Mesenteric fat pad (tissue), 1 donor: ENCODE results near the gene HOXC6. TPM values are rescaled to one million over a fixed set of nuclear protein-coding genes. Genes with fewer than 3 reads are reported as not detected.

Source experiments
- microRNA-seq: library from miRNA; unstranded; fragments of <30 nt; microRNA quantifications from one replicate; pipeline ENCODE4 v1.2.0, GENCODE V29; 2020; ENCODE audit warnings: borderline number of aligned reads
- total RNA-seq: library from RNA; stranded (reverse); fragmentation: NEBNext Ultra II Directional; extraction: Animal tissue kit (Norgen Biotek cat#: 25700); gene quantifications from one replicate; pipeline ENCODE4 v1.2.1, GENCODE V29; 2021
- donor health status: DM: yes; HTN: yes; CAD: no.

Gene HOXC6
- total RNA-seq, 1 donor from 2014 or later: 0.74 TPM

Small RNA genes within 50 kb of the gene (microRNA-seq; reads per million reads assigned to microRNA genes)
- gene MIR196A2 (26.9 reads per million, percentile 26 among the genes with 10 or more reads in this experiment), gene MIR615 (19.6 reads per million, percentile 19 among the genes with 10 or more reads in this experiment)

Other genes starting within 250 kb of the HOXC6 start
- gene HOXC13, start 89.6 kb upstream of the HOXC6 start, total RNA-seq: not detected
- gene HOXC12, start 73.5 kb upstream of the HOXC6 start, total RNA-seq: not detected
- not detected for gene HOXC11, start 55.3 kb upstream of the HOXC6 start, total RNA-seq
- gene HOTAIR, start 53.5 kb upstream of the HOXC6 start, total RNA-seq: not detected
- gene HOXC10, start 43.3 kb upstream of the HOXC6 start, total RNA-seq: 0.16 TPM
- 0.42 TPM for gene HOXC9, start 28.3 kb upstream of the HOXC6 start, total RNA-seq
- gene HOXC8, start 19.5 kb upstream of the HOXC6 start, total RNA-seq: 0.35 TPM
- 0.55 TPM for gene HOXC5, start 4.6 kb downstream of the HOXC6 start, total RNA-seq
- gene HOXC4, start 25.4 kb downstream of the HOXC6 start, total RNA-seq: 2.2 TPM
- 23.4 TPM for gene SMUG1, start 160.5 kb downstream of the HOXC6 start, total RNA-seq